Measurements from ENCODE around the gene DDIAS.
"Not testable (repeated sequence)": the region's sequence is repeated elsewhere in the genome, so short reads cannot be mapped to it uniquely, and the experiment has no call there.

DDIAS gene

GRCh38 chr11:82889133-82890001, 12.2 kb upstream of the DDIAS start:
- in situ Hi-C loops (cut with HindIII; ENCODE audit: low sequenced_read_pairs): no loop called here

GRCh38 chr11:82890002-82890341, 11.6 kb upstream of the DDIAS start:
- in situ Hi-C loops (cut with HindIII; ENCODE audit: low sequenced_read_pairs): no loop called here

GRCh38 chr11:82890936-82891335, 10.6 kb upstream of the DDIAS start:
- in situ Hi-C loops (cut with HindIII; ENCODE audit: low sequenced_read_pairs): no loop called here

- in situ Hi-C loops (cut with HindIII; ENCODE audit: low sequenced_read_pairs): no loop called here
Observed at GRCh38 chr11:82892611-82893169, 8.8 kb upstream of the DDIAS start.

GRCh38 chr11:82895437-82896091, 6.0 kb upstream of the DDIAS start:
- in situ Hi-C loops (cut with HindIII; ENCODE audit: low sequenced_read_pairs): no loop called here

GRCh38 chr11:82896183-82896582, 5.4 kb upstream of the DDIAS start:
- in situ Hi-C loops (cut with HindIII; ENCODE audit: low sequenced_read_pairs): no loop called here

- in situ Hi-C loops (cut with HindIII; ENCODE audit: low sequenced_read_pairs): no loop called here
Observed at GRCh38 chr11:82898241-82898640, 3.3 kb upstream of the DDIAS start.

- in situ Hi-C loops (cut with HindIII; ENCODE audit: low sequenced_read_pairs): no loop called here
Observed at GRCh38 chr11:82899186-82899820, 2.2 kb upstream of the DDIAS start.

- in situ Hi-C loops (cut with HindIII; ENCODE audit: low sequenced_read_pairs): no loop called here
Observed at GRCh38 chr11:82899957-82900276, 1.6 kb upstream of the DDIAS start.

GRCh38 chr11:82900277-82901164, 1.0 kb upstream of the DDIAS start, which contains the start of gene PRCP:
Gene PRCP (minus strand): TSS chr11:82900430. CDS start chr11:82900402, 28 bp downstream.
- in situ Hi-C loops (cut with HindIII; ENCODE audit: low sequenced_read_pairs): no loop called here

- in situ Hi-C loops (cut with HindIII; ENCODE audit: low sequenced_read_pairs): no loop called here
Observed at GRCh38 chr11:82901922-82902485, 468 bp downstream of the DDIAS start.

GRCh38 chr11:82902880-82903279, 1.3 kb downstream of the DDIAS start:
- in situ Hi-C loops (cut with HindIII; ENCODE audit: low sequenced_read_pairs): no loop called here

GRCh38 chr11:82903843-82904586, 2.5 kb downstream of the DDIAS start:
- in situ Hi-C loops (cut with HindIII; ENCODE audit: low sequenced_read_pairs): no loop called here

GRCh38 chr11:82906236-82906635, 4.7 kb downstream of the DDIAS start:
- in situ Hi-C loops (cut with HindIII; ENCODE audit: low sequenced_read_pairs): no loop called here

- in situ Hi-C loops (cut with HindIII; ENCODE audit: low sequenced_read_pairs): no loop called here
Observed at GRCh38 chr11:82906931-82907330, 5.4 kb downstream of the DDIAS start.

- in situ Hi-C loops (cut with HindIII; ENCODE audit: low sequenced_read_pairs): no loop called here
Observed at GRCh38 chr11:82907371-82907770, 5.8 kb downstream of the DDIAS start.

GRCh38 chr11:82908311-82908710, 6.8 kb downstream of the DDIAS start:
- in situ Hi-C loops (cut with HindIII; ENCODE audit: low sequenced_read_pairs): no loop called here

GRCh38 chr11:82909015-82909640, 7.6 kb downstream of the DDIAS start:
- in situ Hi-C loops (cut with HindIII; ENCODE audit: low sequenced_read_pairs): no loop called here

GRCh38 chr11:82919786-82920185, 18.2 kb downstream of the DDIAS start:
- in situ Hi-C loops (cut with HindIII; ENCODE audit: low sequenced_read_pairs): not testable (repeated sequence)

All from endothelial cell of hepatic sinusoid (primary cell).